ENCODE measurements around the gene FRAS1.

Gene FRAS1

GRCh38 chr4:78149751-78150542 lies 92.8 kb downstream of the FRAS1 start:
- Histone ChIP-seq H3K36me3 (ENCODE audit: insufficient read depth, low read length) (no peaks in the 10 kb centered on the region), H3K4me1 (ENCODE audit: insufficient read depth, low read length) (peaks cover 21% of the 10 kb centered on the region), H3K9ac (ENCODE audit: low read depth, low read length) (no peak overlapping the region), H3K9me3 (ENCODE audit: insufficient read depth, low read depth, low read length) (no peaks in the 10 kb centered on the region), H3K4me3 (ENCODE audit: low read length) (no peak overlapping the region), H3K27ac (ENCODE audit: low read depth, low read length) (no peak overlapping the region), H3K27me3 (ENCODE audit: insufficient read depth, low read length) (no peaks in the 10 kb centered on the region)
- 93% methylated on average over 5 of the region's 7 CpGs for WGBS

- H3K4me1 ChIP-seq (ENCODE audit: insufficient read depth, low read length) = peaks cover 21% of the 10 kb centered on the region
- H3K9me3 ChIP-seq (ENCODE audit: insufficient read depth, low read depth, low read length) = no peaks in the 10 kb centered on the region
- no peak overlapping the region for H3K27ac ChIP-seq (ENCODE audit: low read depth, low read length)
- 96% methylated on average over 4 of the region's 4 CpGs for WGBS
- no peaks in the 10 kb centered on the region for H3K36me3 ChIP-seq (ENCODE audit: insufficient read depth, low read length)
- no peaks in the 10 kb centered on the region for H3K27me3 ChIP-seq (ENCODE audit: insufficient read depth, low read length)
- H3K9ac ChIP-seq (ENCODE audit: low read depth, low read length) = no peak overlapping the region
- H3K4me3 ChIP-seq (ENCODE audit: low read length) = no peak overlapping the region
Observed at GRCh38 chr4:78150543-78150864, 93.4 kb downstream of the FRAS1 start.

GRCh38 chr4:78152795-78153194 lies 95.7 kb downstream of the FRAS1 start:
- 74% methylated on average over 3 of the region's 3 CpGs for WGBS
- H3K9ac ChIP-seq (ENCODE audit: low read depth, low read length) = no peak overlapping the region
- no peak overlapping the region for H3K4me3 ChIP-seq (ENCODE audit: low read length)
- H3K4me1 ChIP-seq (ENCODE audit: insufficient read depth, low read length) = peaks cover 31% of the 10 kb centered on the region
- no peaks in the 10 kb centered on the region for H3K9me3 ChIP-seq (ENCODE audit: insufficient read depth, low read depth, low read length)
- H3K27ac ChIP-seq (ENCODE audit: low read depth, low read length) = no peak overlapping the region
- no peaks in the 10 kb centered on the region for H3K27me3 ChIP-seq (ENCODE audit: insufficient read depth, low read length)
- no peaks in the 10 kb centered on the region for H3K36me3 ChIP-seq (ENCODE audit: insufficient read depth, low read length)

- WGBS = 89% methylated on average over 1 of the region's 1 CpG
- Histone ChIP-seq H3K9ac (ENCODE audit: low read depth, low read length) (no peak overlapping the region), H3K27me3 (ENCODE audit: insufficient read depth, low read length) (no peaks in the 10 kb centered on the region), H3K4me3 (ENCODE audit: low read length) (no peak overlapping the region), H3K9me3 (ENCODE audit: insufficient read depth, low read depth, low read length) (no peaks in the 10 kb centered on the region), H3K27ac (ENCODE audit: low read depth, low read length) (no peak overlapping the region), H3K4me1 (ENCODE audit: insufficient read depth, low read length) (peaks cover 20% of the 10 kb centered on the region), H3K36me3 (ENCODE audit: insufficient read depth, low read length) (no peaks in the 10 kb centered on the region)
Observed at GRCh38 chr4:78154972-78155590, 98.0 kb downstream of the FRAS1 start.

GRCh38 chr4:78155616-78156105 lies 98.5 kb downstream of the FRAS1 start:
- H3K9me3 ChIP-seq (ENCODE audit: insufficient read depth, low read depth, low read length) = no peaks in the 10 kb centered on the region
- 91% methylated on average over 5 of the region's 6 CpGs for WGBS
- H3K36me3 ChIP-seq (ENCODE audit: insufficient read depth, low read length) = no peaks in the 10 kb centered on the region

GRCh38 chr4:78156520-78156919 lies 99.4 kb downstream of the FRAS1 start:
- Histone ChIP-seq H3K4me3 (ENCODE audit: low read length) (no peak overlapping the region), H3K9ac (ENCODE audit: low read depth, low read length) (no peak overlapping the region), H3K36me3 (ENCODE audit: insufficient read depth, low read length) (no peaks in the 10 kb centered on the region), H3K9me3 (ENCODE audit: insufficient read depth, low read depth, low read length) (no peaks in the 10 kb centered on the region), H3K27ac (ENCODE audit: low read depth, low read length) (no peak overlapping the region), H3K4me1 (ENCODE audit: insufficient read depth, low read length) (peaks cover 26% of the 10 kb centered on the region), H3K27me3 (ENCODE audit: insufficient read depth, low read length) (no peaks in the 10 kb centered on the region)
- 91% methylated on average over 5 of the region's 5 CpGs for WGBS

More at GRCh38 chr4:78155616-78156105, 98.5 kb downstream of the FRAS1 start:
- Histone ChIP-seq H3K9ac (ENCODE audit: low read depth, low read length) (no peak overlapping the region), H3K27me3 (ENCODE audit: insufficient read depth, low read length) (no peaks in the 10 kb centered on the region), H3K27ac (ENCODE audit: low read depth, low read length) (no peak overlapping the region), H3K4me3 (ENCODE audit: low read length) (no peak overlapping the region), H3K4me1 (ENCODE audit: insufficient read depth, low read length) (peaks cover 20% of the 10 kb centered on the region)

GRCh38 chr4:78162342-78162741 lies 105.2 kb downstream of the FRAS1 start:
- 80% methylated on average over 3 of the region's 3 CpGs for WGBS
- H3K27ac ChIP-seq (ENCODE audit: low read depth, low read length) = no peak overlapping the region
- H3K4me1 ChIP-seq (ENCODE audit: insufficient read depth, low read length) = peaks cover 31% of the 10 kb centered on the region
- no peaks in the 10 kb centered on the region for H3K9me3 ChIP-seq (ENCODE audit: insufficient read depth, low read depth, low read length)
- H3K9ac ChIP-seq (ENCODE audit: low read depth, low read length) = no peak overlapping the region
- H3K36me3 ChIP-seq (ENCODE audit: insufficient read depth, low read length) = no peaks in the 10 kb centered on the region
- no peak overlapping the region for H3K4me3 ChIP-seq (ENCODE audit: low read length)
- no peaks in the 10 kb centered on the region for H3K27me3 ChIP-seq (ENCODE audit: insufficient read depth, low read length)

- Histone ChIP-seq H3K9ac (ENCODE audit: low read depth, low read length) (no peak overlapping the region), H3K36me3 (ENCODE audit: insufficient read depth, low read length) (no peaks in the 10 kb centered on the region), H3K4me1 (ENCODE audit: insufficient read depth, low read length) (peaks cover 31% of the 10 kb centered on the region), H3K9me3 (ENCODE audit: insufficient read depth, low read depth, low read length) (no peaks in the 10 kb centered on the region), H3K27me3 (ENCODE audit: insufficient read depth, low read length) (no peaks in the 10 kb centered on the region), H3K27ac (ENCODE audit: low read depth, low read length) (no peak overlapping the region), H3K4me3 (ENCODE audit: low read length) (no peak overlapping the region)
- WGBS = 89% methylated on average over 3 of the region's 3 CpGs
Observed at GRCh38 chr4:78162821-78163220, 105.7 kb downstream of the FRAS1 start.

GRCh38 chr4:78165758-78166157 lies 108.6 kb downstream of the FRAS1 start:
- WGBS = 92% methylated on average over 2 of the region's 2 CpGs
- H3K9me3 ChIP-seq (ENCODE audit: insufficient read depth, low read depth, low read length) = no peaks in the 10 kb centered on the region
- H3K27ac ChIP-seq (ENCODE audit: low read depth, low read length) = no peak overlapping the region
- H3K27me3 ChIP-seq (ENCODE audit: insufficient read depth, low read length) = no peaks in the 10 kb centered on the region
- no peak overlapping the region for H3K4me3 ChIP-seq (ENCODE audit: low read length)
- peaks cover 40% of the 10 kb centered on the region for H3K4me1 ChIP-seq (ENCODE audit: insufficient read depth, low read length)
- no peak overlapping the region for H3K9ac ChIP-seq (ENCODE audit: low read depth, low read length)
- H3K36me3 ChIP-seq (ENCODE audit: insufficient read depth, low read length) = no peaks in the 10 kb centered on the region

- Histone ChIP-seq H3K36me3 (ENCODE audit: insufficient read depth, low read length) (no peaks in the 10 kb centered on the region), H3K9me3 (ENCODE audit: insufficient read depth, low read depth, low read length) (no peaks in the 10 kb centered on the region), H3K9ac (ENCODE audit: low read depth, low read length) (no peak overlapping the region), H3K27ac (ENCODE audit: low read depth, low read length) (no peak overlapping the region), H3K4me3 (ENCODE audit: low read length) (no peak overlapping the region), H3K4me1 (ENCODE audit: insufficient read depth, low read length) (peaks cover 43% of the 10 kb centered on the region), H3K27me3 (ENCODE audit: insufficient read depth, low read length) (no peaks in the 10 kb centered on the region)
Observed at GRCh38 chr4:78166622-78167021, 109.5 kb downstream of the FRAS1 start.

GRCh38 chr4:78167510-78167909 lies 110.4 kb downstream of the FRAS1 start:
- 82% methylated on average over 1 of the region's 1 CpG for WGBS
- no peak overlapping the region for H3K27ac ChIP-seq (ENCODE audit: low read depth, low read length)
- H3K9me3 ChIP-seq (ENCODE audit: insufficient read depth, low read depth, low read length) = no peaks in the 10 kb centered on the region

More at GRCh38 chr4:78167510-78167909, 110.4 kb downstream of the FRAS1 start:
- Histone ChIP-seq H3K27me3 (ENCODE audit: insufficient read depth, low read length) (no peaks in the 10 kb centered on the region), H3K36me3 (ENCODE audit: insufficient read depth, low read length) (no peaks in the 10 kb centered on the region), H3K4me1 (ENCODE audit: insufficient read depth, low read length) (peaks cover 36% of the 10 kb centered on the region), H3K9ac (ENCODE audit: low read depth, low read length) (no peak overlapping the region), H3K4me3 (ENCODE audit: low read length) (no peak overlapping the region)

Data from HUES64 (cell line).